ES-I3 (cell line): ENCODE measurements around the gene SDK2.

Experiments used
- H3K36me3 ChIP-seq: 2 replicates; pipeline ENCODE4 v1.6.1; 2013; ENCODE audit warnings: mild to moderate bottlenecking, low read length, control low read depth, moderate library complexity; ENCODE audit not compliant: insufficient read depth
- H3K4me1 ChIP-seq: 2 replicates; pipeline ENCODE4 v1.6.1; 2013; ENCODE audit warnings: mild to moderate bottlenecking, control low read depth, low read length; ENCODE audit not compliant: insufficient read depth
- H3K9ac ChIP-seq: 2 replicates; pipeline ENCODE4 v1.6.1; 2013; ENCODE audit warnings: low read depth, mild to moderate bottlenecking, low read length, moderate library complexity
- H3K9me3 ChIP-seq: 2 replicates; pipeline ENCODE4 v1.6.1; 2013; ENCODE audit warnings: mild to moderate bottlenecking, low read length, moderate library complexity; ENCODE audit not compliant: control insufficient read depth, insufficient read depth

The SDK2 gene

DNA sequence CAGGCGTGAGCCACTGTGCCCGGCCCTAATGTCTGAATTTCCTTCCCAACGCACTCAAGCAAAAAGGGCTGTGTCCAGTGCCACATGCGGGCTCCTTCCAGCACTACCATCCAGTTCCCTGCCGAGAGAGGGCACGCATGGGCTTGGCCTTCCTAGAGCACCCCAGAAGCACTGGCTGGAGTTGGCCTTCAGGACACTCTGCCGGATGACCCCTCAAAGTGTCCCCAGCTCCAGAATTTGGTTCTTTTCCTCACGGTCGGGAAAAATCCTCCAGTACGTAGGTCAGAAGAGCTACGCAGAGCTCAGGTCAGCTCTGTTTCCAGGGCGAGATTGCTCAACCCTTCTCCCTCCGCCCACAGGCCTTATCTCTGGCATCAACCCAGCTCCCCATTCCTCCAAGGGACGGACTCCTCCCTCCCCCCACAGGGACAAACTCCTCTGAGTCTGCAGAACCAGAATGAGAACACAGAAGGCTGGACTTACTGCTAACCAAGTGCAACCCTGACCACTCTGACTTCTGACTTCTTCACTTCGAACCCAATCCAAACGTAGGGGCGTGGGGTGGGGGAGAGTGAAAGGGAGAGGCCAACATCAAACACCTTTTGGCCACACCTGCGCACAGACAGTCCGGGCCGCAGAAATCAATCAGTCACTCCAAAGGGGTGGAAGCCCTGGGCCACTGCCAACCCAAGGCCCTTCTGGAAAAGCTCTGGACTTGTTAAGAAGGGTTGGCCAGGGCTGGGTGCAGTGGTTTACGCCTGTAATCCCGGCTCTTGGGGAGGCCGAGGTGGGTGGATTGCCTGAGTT lies 336.0 kb downstream of the SDK2 start:
- no peak overlapping the region for H3K9ac ChIP-seq
- peaks cover 32% of the 10 kb centered on the region for H3K4me1 ChIP-seq
- no peaks in the 10 kb centered on the region for H3K9me3 ChIP-seq
- no peaks in the 10 kb centered on the region for H3K36me3 ChIP-seq

DNA sequence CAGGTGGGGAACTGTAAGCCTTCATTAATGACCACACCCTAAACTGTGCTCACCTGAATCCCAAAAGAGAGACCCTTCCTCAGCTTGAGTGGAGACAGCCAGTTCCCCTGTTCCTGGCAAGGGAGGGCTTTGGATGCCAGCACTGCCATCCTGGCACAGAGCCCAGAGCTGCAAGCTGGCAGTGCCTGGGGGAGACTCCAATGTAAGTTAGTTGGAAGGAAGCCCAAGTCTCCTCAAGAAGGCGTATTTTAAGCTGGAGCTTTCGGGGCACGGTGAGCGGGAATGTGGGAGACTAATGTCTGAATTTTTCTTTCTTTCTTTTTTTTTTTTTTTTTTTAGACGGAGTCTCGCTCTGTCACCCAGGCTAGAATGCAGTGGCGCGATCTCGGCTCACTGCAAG lies 337.1 kb downstream of the SDK2 start:
- no peaks in the 10 kb centered on the region for H3K36me3 ChIP-seq
- no peaks in the 10 kb centered on the region for H3K9me3 ChIP-seq
- no peak overlapping the region for H3K9ac ChIP-seq
- peaks cover 32% of the 10 kb centered on the region for H3K4me1 ChIP-seq

- Histone ChIP-seq H3K36me3 (no peaks in the 10 kb centered on the region), H3K9me3 (no peaks in the 10 kb centered on the region), H3K9ac (no peak overlapping the region), H3K4me1 (peaks cover 32% of the 10 kb centered on the region)
Observed at GRCh38 chr17:73305845-73306836, 338.1 kb downstream of the SDK2 start.

DNA sequence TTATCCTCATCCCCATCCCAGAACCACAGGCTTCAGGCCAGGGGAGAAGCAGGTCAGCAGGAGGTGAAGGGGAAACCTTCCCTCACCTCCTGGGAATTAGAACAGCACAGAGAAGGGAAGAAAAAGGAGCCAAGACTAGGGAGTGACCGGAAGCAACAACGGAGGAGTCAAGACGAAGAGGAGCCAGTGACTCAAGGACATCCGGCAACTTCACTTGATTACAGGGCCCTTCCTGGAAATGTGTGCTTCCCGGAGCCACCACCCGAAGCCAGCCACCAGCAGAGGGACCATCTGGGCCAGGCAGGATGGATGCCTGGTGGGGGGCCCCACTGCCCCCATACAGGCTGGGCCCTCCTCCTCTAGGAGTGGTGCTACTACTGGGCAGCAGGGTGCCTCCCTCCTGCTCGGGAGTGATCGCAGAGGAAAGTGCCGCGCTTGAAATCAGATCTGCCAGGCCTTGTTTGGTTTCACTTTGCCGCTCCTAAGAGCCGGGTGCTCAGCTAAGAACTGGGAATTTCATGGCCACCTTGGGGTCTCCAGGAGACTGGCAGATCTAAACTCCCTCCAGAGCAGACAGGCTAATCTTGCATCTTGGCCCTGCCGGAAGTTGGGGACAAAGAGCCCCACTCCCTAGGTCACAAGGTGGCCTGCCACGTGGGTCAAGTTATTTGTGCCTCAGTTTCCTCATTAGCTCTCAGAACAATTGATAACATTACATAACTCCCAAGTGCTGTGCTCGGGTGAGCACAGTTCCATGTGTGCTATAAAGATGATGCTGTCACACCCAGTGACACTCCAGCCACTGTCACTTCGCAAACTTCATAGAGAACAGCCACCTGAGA lies 339.1 kb downstream of the SDK2 start:
- Histone ChIP-seq H3K9me3 (no peaks in the 10 kb centered on the region), H3K9ac (no peak overlapping the region), H3K4me1 (peaks cover 32% of the 10 kb centered on the region), H3K36me3 (no peaks in the 10 kb centered on the region)

DNA sequence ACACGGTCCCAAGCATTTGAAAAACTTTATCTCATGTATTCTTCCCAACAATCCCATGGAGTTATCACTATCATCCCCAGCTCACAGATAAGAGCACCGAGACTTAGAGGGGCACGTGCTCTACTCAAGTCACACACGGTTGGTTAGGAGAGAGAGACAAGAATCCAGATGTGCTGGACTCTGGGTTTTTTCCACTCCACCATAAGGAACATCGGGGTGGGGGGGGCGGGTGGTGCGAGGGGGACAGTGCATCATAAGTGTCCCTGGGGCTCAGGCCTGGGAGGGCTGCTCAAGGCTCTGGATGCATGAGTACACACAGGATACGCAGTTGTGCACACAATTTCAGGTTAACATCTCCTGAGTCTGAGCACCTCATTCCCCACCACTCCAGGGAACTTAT lies 339.8 kb downstream of the SDK2 start:
- Histone ChIP-seq H3K9ac (no peak overlapping the region), H3K36me3 (no peaks in the 10 kb centered on the region), H3K4me1 (peaks cover 24% of the 10 kb centered on the region), H3K9me3 (no peaks in the 10 kb centered on the region)

GRCh38 chr17:73302189-73302588 lies 342.1 kb downstream of the SDK2 start:
- peaks cover 20% of the 10 kb centered on the region for H3K4me1 ChIP-seq
- no peak overlapping the region for H3K9ac ChIP-seq

GRCh38 chr17:73301369-73301768 lies 342.9 kb downstream of the SDK2 start:
- Histone ChIP-seq H3K9me3 (no peaks in the 10 kb centered on the region), H3K36me3 (no peaks in the 10 kb centered on the region), H3K4me1 (peaks cover 20% of the 10 kb centered on the region), H3K9ac (no peak overlapping the region)

More at GRCh38 chr17:73302189-73302588, 342.1 kb downstream of the SDK2 start:
- Histone ChIP-seq H3K36me3 (no peaks in the 10 kb centered on the region), H3K9me3 (no peaks in the 10 kb centered on the region)

DNA sequence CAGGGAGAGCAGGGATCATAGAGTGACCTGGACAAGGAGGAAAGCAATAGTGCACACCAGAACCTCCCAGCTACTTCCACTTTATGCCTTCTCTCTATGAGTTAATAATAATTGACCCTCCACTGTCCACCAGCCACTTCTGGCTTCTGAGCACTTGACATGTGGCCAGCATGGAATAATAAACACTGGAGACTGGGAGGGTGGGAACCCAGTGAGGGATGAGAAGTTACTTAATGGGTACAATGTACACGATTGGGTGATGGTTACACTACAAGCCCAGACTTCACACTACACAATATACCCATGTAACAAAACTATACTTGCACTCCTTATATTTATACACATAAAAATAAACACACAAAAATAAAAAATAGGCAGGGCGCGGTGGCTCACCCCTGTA lies 343.9 kb downstream of the SDK2 start:
- Histone ChIP-seq H3K36me3 (no peaks in the 10 kb centered on the region), H3K4me1 (peaks cover 14% of the 10 kb centered on the region), H3K9ac (no peak overlapping the region), H3K9me3 (no peaks in the 10 kb centered on the region)

GRCh38 chr17:73297934-73298861 lies 346.0 kb downstream of the SDK2 start:
- no peaks in the 10 kb centered on the region for H3K9me3 ChIP-seq
- H3K9ac ChIP-seq = no peak overlapping the region
- peaks cover 8% of the 10 kb centered on the region; the same call in 1 of the 2 replicates for H3K4me1 ChIP-seq
- H3K36me3 ChIP-seq = no peaks in the 10 kb centered on the region

DNA sequence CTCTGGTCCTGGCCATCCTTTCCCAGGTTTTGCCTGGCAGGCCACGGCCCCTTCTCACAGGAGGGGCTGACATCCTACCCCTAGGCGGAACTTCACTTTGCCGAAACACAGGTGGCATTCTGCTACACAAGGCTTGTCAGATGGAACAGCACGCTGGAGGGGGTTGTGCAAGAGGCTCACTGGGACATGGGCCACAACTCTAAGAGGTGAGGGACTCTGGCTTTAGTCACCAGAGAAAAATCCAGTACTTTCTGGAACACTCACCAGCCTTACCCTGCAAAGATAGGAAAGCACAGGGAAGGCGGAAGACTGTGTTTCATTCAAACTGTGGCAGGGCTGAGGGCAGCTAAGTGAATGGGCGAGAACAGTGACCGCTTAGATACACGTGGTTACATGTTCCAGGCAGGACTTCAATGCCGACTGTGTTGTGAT lies 350.7 kb downstream of the SDK2 start:
- Histone ChIP-seq H3K9me3 (no peaks in the 10 kb centered on the region), H3K9ac (no peak overlapping the region), H3K4me1 (peaks cover 21% of the 10 kb centered on the region; the same call in 1 of the 2 replicates), H3K36me3 (no peaks in the 10 kb centered on the region)

GRCh38 chr17:73293031-73293430 lies 351.2 kb downstream of the SDK2 start:
- H3K36me3 ChIP-seq = no peaks in the 10 kb centered on the region
- no peaks in the 10 kb centered on the region for H3K9me3 ChIP-seq
- no peak overlapping the region for H3K9ac ChIP-seq
- peaks cover 18% of the 10 kb centered on the region; the same call in 1 of the 2 replicates for H3K4me1 ChIP-seq

- Histone ChIP-seq H3K4me1 (peaks cover 18% of the 10 kb centered on the region; the same call in 1 of the 2 replicates), H3K36me3 (no peaks in the 10 kb centered on the region), H3K9me3 (no peaks in the 10 kb centered on the region), H3K9ac (no peak overlapping the region)
Observed at GRCh38 chr17:73292031-73292531, 352.2 kb downstream of the SDK2 start.

DNA sequence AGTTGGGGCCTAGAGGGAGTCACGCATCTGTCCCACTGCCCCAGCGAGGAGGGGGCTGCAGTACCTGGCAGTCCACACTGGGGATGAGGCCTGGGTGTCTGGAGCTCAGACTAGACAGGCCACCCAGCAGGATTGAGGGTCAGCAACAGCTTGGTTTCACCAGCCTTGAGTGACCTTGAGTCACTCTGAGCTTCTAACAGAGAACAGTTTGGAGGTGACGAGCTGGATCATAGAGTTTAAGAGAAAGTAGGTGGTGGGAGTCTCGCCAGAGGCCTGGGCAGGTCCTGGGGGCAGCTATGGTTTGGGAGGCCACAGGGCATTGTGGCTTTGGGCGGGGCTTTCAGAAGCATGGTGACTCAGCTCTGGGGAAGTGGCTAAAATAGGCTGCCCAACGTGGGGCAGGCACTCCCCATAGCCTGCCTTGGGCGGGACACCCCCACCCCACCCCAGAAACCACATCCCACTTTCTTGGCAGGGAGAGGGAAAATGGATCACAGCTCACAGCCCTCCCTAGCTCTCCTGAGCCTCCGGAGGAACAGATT lies 352.9 kb downstream of the SDK2 start:
- peaks cover 18% of the 10 kb centered on the region; the same call in 1 of the 2 replicates for H3K4me1 ChIP-seq
- H3K9ac ChIP-seq = no peak overlapping the region
- no peaks in the 10 kb centered on the region for H3K36me3 ChIP-seq
- H3K9me3 ChIP-seq = no peaks in the 10 kb centered on the region
